ENCODE results near the gene ROCK2. TPM values are rescaled to one million over a fixed set of nuclear protein-coding genes. Genes with fewer than 3 reads are reported as not detected.

Gene ROCK2
- total and polyA plus RNA-seq, 10 donors: 4.0 to 89.6 (median 65.8) TPM

GRCh38 chr2:11158916-11159573 is 185.4 kb downstream of the ROCK2 start:
- Histone ChIP-seq H3K4me3 (no peak overlapping the region), H3K27ac (peak overlapping the region in 2 of 8 donors; percentile 77 to 86), H3K9me3 (no peaks in the 10 kb centered on the region), H3K4me1 (peaks cover 16 to 73% (median 51%) of the 10 kb centered on the region in 6 donors), H3K27me3 (replicated peaks in 1 of 7) (no peaks in the 10 kb centered on the region), H3K36me3 (peaks cover 0 to 44% (median 0%) of the 10 kb centered on the region in 6 donors)
- no peak for DNase-seq
- TF ChIP-seq POLR2A (IDR thresholded peaks at IDR 0.05) (no peak), POLR2AphosphoS5 (IDR thresholded peaks at IDR 0.05) (peak in 1 of 3 donors; percentile 10)
- intact Hi-C loops (cut with DNase I; ENCODE audit: low total_unique reads): no loop called here
- WGBS, 5 donors: 84 to 94% (median 89%) methylated on average over 5 to 14 of the region's 14 CpGs

DNA sequence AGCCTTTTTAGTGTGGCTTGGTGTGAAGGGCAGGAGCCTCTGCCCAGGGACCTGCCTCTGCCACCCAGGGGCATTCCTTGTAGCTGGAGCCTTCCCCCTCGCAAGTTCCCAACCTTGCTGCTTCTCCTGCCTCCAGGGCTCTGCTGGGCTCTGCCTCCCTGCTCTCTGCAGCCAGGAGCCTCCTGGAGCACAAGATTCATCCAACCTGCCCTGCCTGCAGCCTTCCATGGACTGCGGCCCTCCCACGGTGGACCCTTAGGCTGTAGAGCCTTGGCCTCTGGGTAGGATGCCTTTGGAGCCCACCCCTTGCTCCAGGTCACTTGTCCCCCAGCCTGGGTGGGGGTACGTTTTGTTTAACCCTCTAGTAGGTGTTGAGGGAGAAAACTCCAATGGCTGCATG is 186.7 kb downstream of the ROCK2 start:
- TF ChIP-seq POLR2A (IDR thresholded peaks at IDR 0.05): no peak
- DNase-seq: no peak
- WGBS, 5 donors: 89 to 97% (median 90%) methylated on average over 3 to 4 of the region's 4 CpGs
- Histone ChIP-seq H3K27ac (no peak overlapping the region), H3K9me3 (no peaks in the 10 kb centered on the region), H3K4me3 (no peak overlapping the region), H3K4me1 (peaks cover 16 to 67% (median 51%) of the 10 kb centered on the region in 6 donors), H3K27me3 (replicated peaks in 1 of 7) (no peaks in the 10 kb centered on the region), H3K36me3 (peaks cover 0 to 33% (median 0%) of the 10 kb centered on the region in 6 donors)
- intact Hi-C loops (cut with DNase I; ENCODE audit: low total_unique reads): no loop called here

GRCh38 chr2:11157296-11157695 is 187.1 kb downstream of the ROCK2 start:
- H3K36me3 ChIP-seq: peaks cover 0 to 29% (median 0%) of the 10 kb centered on the region in 6 donors
- no peak overlapping the region for H3K27ac ChIP-seq
- H3K9me3 ChIP-seq: no peaks in the 10 kb centered on the region
- intact Hi-C loops (cut with DNase I; ENCODE audit: low total_unique reads): no loop called here
- no peaks in the 10 kb centered on the region for H3K27me3 ChIP-seq (replicated peaks in 1 of 7)
- no peak overlapping the region for H3K4me3 ChIP-seq
- WGBS, 5 donors: 84 to 94% (median 91%) methylated on average over 4 to 6 of the region's 6 CpGs
- no peak for DNase-seq
- H3K4me1 ChIP-seq: peaks cover 16 to 67% (median 51%) of the 10 kb centered on the region in 6 donors
- TF ChIP-seq, protein P1, sequence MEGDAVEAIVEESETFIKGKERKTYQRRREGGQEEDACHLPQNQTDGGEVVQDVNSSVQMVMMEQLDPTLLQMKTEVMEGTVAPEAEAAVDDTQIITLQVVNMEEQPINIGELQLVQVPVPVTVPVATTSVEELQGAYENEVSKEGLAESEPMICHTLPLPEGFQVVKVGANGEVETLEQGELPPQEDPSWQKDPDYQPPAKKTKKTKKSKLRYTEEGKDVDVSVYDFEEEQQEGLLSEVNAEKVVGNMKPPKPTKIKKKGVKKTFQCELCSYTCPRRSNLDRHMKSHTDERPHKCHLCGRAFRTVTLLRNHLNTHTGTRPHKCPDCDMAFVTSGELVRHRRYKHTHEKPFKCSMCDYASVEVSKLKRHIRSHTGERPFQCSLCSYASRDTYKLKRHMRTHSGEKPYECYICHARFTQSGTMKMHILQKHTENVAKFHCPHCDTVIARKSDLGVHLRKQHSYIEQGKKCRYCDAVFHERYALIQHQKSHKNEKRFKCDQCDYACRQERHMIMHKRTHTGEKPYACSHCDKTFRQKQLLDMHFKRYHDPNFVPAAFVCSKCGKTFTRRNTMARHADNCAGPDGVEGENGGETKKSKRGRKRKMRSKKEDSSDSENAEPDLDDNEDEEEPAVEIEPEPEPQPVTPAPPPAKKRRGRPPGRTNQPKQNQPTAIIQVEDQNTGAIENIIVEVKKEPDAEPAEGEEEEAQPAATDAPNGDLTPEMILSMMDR (IDR thresholded peaks at IDR 0.05 in 8 of 11, conservative IDR thresholded peaks at IDR 0.05 in 3 of 11): no peak
- no peak for TF ChIP-seq POLR2AphosphoS5 (IDR thresholded peaks at IDR 0.05)
- TF ChIP-seq POLR2A (IDR thresholded peaks at IDR 0.05): no peak

DNA sequence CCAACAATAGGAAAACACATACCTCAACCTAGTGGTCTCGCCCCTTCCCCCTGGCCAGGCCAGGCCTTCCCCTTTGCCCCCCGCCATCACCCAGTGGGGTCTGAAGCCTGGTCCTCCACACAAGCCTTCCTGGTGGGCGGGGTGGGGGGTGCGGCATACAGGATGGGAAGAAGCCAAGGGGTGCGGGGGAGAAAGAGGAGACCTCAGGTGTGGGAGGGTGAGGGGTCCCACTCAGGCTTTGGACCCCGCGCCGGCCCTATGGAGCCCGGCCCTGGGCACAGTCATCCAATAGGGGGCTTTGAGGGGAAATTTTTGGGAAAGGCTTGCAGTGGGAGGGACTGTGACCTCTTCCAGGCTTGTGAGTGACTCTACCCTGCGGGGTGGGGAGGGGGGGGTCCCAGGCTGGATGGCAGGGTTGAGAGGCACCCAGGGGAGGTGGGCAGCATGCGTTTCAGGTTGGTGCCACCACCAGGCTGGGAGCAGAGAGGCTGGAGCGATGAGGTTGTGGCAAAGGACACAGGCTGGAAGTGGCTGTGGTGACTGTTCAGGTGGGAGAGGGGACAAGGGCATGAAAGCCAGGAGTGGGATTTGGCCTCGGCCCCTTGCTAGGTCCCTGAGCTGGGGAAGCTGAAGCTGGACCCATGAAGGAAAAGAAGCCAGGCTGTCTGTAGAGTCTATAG is 187.9 kb downstream of the ROCK2 start:
- no peak for TF ChIP-seq POLR2A (IDR thresholded peaks at IDR 0.05)
- TF ChIP-seq, protein P1 (IDR thresholded peaks at IDR 0.05 in 8 of 11, conservative IDR thresholded peaks at IDR 0.05 in 3 of 11): no peak
- no peak for TF ChIP-seq POLR2AphosphoS5 (IDR thresholded peaks at IDR 0.05)
- H3K4me3 ChIP-seq: peak overlapping the region in 6 of 8 donors; percentile 74 to 96 (median 82)
- peaks cover 16 to 64% (median 48%) of the 10 kb centered on the region in 6 donors for H3K4me1 ChIP-seq
- intact Hi-C loops (cut with DNase I; ENCODE audit: low total_unique reads): no loop called here
- no peaks in the 10 kb centered on the region for H3K9me3 ChIP-seq
- peak; percentile 87 for DNase-seq
- WGBS, 5 donors: 88 to 95% (median 94%) methylated on average over 10 to 13 of the region's 13 CpGs
- peak overlapping the region in 1 of 8 donors; percentile 90 for H3K27ac ChIP-seq
- H3K36me3 ChIP-seq: peaks cover 0 to 21% (median 0%) of the 10 kb centered on the region in 6 donors
- no peaks in the 10 kb centered on the region for H3K27me3 ChIP-seq (replicated peaks in 1 of 7)
